Endothelial cell of umbilical vein (primary cell): Measurements from ENCODE around the gene DLG1.

Experiments used
- CTCF ChIP-seq, 2 donors: IDR thresholded peaks; 1 replicate in 1 of 2; 2 replicates in 1 of 2; pipeline ENCODE4 v1.5.1; 2011; ENCODE audit warnings: low read length in 2 of 2, mild to moderate bottlenecking in 2 of 2, moderate library complexity in 2 of 2, control low read depth in 1 of 2, inconsistent platforms in 1 of 2, low read depth in 1 of 2; ENCODE audit not compliant: insufficient read depth in 1 of 2; ENCODE audit errors: extremely low read depth in 1 of 2
- POLR2A ChIP-seq: IDR thresholded peaks from 2 replicates; pipeline ENCODE4 v1.6.1; 2012; ENCODE audit warnings: low read depth, mild to moderate bottlenecking, control low read depth, low read length
- POLR2AphosphoS5 ChIP-seq: IDR thresholded peaks from 2 replicates; pipeline ENCODE4 v1.6.1; 2012; ENCODE audit warnings: low read depth, mild to moderate bottlenecking, control low read depth, low read length, moderate library complexity; ENCODE audit not compliant: insufficient read depth

GRCh38 chr3:197171481-197172067 is 126.8 kb downstream of the DLG1 start:
- TF ChIP-seq POLR2AphosphoS5 (no peak), CTCF (IDR thresholded peaks at IDR 0.05; ENCODE audit: extremely low read depth in 1 of 2, insufficient read depth in 1 of 2, low read depth in 1 of 2, low read length in 2 of 2) (no peak), POLR2A (no peak)
